SH-SY5Y (cell line): ENCODE measurements around the gene ACTR3.

ENCODE experiments used
- GATA2 ChIP-seq: IDR thresholded peaks from 2 replicates; pipeline ENCODE4 v1.6.1; 2011; ENCODE audit warnings: mild to moderate bottlenecking, low read depth, low read length
- GATA3 ChIP-seq: IDR thresholded peaks from 2 replicates; pipeline ENCODE4 v1.6.1; 2011; ENCODE audit warnings: low read depth, mild to moderate bottlenecking, low read length, moderate library complexity

DNA sequence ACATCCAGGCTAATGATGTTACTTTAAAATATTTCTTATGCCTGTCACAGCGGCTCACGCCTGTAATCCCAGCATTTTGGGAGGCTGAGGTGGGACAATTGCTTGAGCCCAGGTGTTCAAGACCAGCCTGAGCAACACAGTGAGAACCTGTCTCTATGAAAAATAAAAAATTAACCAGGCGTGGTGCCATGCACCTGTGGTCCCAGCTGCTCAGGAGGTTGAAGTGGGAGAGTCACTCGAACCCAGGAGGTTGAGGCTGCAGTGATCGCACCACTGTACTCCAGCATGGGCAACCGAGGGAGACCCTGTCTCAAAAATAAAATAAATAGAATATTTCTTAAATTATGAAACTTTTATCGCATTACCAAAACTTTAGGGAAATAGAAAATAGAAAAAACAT lies 28.1 kb upstream of the ACTR3 start:
- no peak for TF ChIP-seq GATA3
- TF ChIP-seq GATA2: no peak
